ENCODE data around the gene LGMN. TPM values are rescaled to one million over a fixed set of nuclear protein-coding genes. Genes with fewer than 3 reads are reported as not detected.
"Not testable (repeated sequence)": the region's sequence is repeated elsewhere in the genome, so short reads cannot be mapped to it uniquely, and the experiment has no call there.

The LGMN gene
- total RNA-seq, 3 donors from 2014 or later, result 70.8 to 193 (median 122) TPM

GRCh38 chr14:92783813-92784431 is 35.5 kb upstream of the LGMN start:
- no peak overlapping the region for H3K27ac ChIP-seq
- H3K36me3 ChIP-seq, result no peaks in the 10 kb centered on the region
- H3K4me1 ChIP-seq, result no peaks in the 10 kb centered on the region
- TF ChIP-seq, protein P1, sequence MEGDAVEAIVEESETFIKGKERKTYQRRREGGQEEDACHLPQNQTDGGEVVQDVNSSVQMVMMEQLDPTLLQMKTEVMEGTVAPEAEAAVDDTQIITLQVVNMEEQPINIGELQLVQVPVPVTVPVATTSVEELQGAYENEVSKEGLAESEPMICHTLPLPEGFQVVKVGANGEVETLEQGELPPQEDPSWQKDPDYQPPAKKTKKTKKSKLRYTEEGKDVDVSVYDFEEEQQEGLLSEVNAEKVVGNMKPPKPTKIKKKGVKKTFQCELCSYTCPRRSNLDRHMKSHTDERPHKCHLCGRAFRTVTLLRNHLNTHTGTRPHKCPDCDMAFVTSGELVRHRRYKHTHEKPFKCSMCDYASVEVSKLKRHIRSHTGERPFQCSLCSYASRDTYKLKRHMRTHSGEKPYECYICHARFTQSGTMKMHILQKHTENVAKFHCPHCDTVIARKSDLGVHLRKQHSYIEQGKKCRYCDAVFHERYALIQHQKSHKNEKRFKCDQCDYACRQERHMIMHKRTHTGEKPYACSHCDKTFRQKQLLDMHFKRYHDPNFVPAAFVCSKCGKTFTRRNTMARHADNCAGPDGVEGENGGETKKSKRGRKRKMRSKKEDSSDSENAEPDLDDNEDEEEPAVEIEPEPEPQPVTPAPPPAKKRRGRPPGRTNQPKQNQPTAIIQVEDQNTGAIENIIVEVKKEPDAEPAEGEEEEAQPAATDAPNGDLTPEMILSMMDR (IDR thresholded peaks at IDR 0.05), result peak; percentile 31 to 67 (median 50)
- TF ChIP-seq POLR2A (IDR thresholded peaks at IDR 0.05) (no peak), POLR2AphosphoS5 (IDR thresholded peaks at IDR 0.05) (no peak)
- peaks cover 0 to 4% of the 10 kb centered on the region in 2 donors for H3K9me3 ChIP-seq
- DNase-seq (ENCODE audit: low spot score in 2 of 2), result no peak
- H3K27me3 ChIP-seq, result no peaks in the 10 kb centered on the region
- no peak overlapping the region for H3K4me3 ChIP-seq
- intact Hi-C loops (cut with DNase I; ENCODE audit: low total_unique reads), result loop anchor here (10.0 kb wide), 2 partner anchors 99 to 949 kb away; no protein-coding TSS in a partner anchor

DNA sequence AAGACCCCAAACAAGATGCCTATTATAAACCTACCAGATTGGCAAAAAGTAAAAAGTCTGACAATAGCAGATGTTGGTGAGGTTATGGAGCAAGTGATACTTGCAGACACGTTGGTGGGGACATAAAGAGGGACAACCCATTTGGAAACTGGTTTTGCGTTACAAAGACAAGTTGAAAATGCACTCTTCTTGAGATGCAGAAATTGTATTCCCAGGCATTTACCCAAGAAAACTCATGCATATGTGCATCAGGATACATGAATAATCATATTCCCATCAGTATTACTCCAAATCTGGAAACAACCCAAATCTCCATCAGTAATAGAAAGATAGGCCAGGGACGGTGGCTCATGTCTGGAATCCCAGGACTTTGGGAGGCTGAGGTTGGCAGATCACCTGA is 32.9 kb upstream of the LGMN start:
- TF ChIP-seq POLR2A (IDR thresholded peaks at IDR 0.05), result no peak
- TF ChIP-seq POLR2AphosphoS5 (IDR thresholded peaks at IDR 0.05), result no peak
- TF ChIP-seq, protein P1 (IDR thresholded peaks at IDR 0.05), result no peak
- Histone ChIP-seq H3K27ac (no peak overlapping the region), H3K36me3 (no peaks in the 10 kb centered on the region), H3K4me1 (no peaks in the 10 kb centered on the region), H3K27me3 (no peaks in the 10 kb centered on the region), H3K9me3 (no peaks in the 10 kb centered on the region), H3K4me3 (no peak overlapping the region)
- DNase-seq (ENCODE audit: low spot score in 2 of 2), result no peak
- intact Hi-C loops (cut with DNase I; ENCODE audit: low total_unique reads), result loop anchor here (10.0 kb wide), 2 partner anchors 97 to 947 kb away; no protein-coding TSS in a partner anchor

GRCh38 chr14:92780444-92781232 is 32.2 kb upstream of the LGMN start:
- no peak for DNase-seq (ENCODE audit: low spot score in 2 of 2)
- Histone ChIP-seq H3K4me3 (no peak overlapping the region), H3K27ac (no peak overlapping the region), H3K27me3 (no peaks in the 10 kb centered on the region), H3K36me3 (no peaks in the 10 kb centered on the region), H3K4me1 (no peaks in the 10 kb centered on the region), H3K9me3 (no peaks in the 10 kb centered on the region)
- intact Hi-C loops (cut with DNase I; ENCODE audit: low total_unique reads), result loop anchor here (10.0 kb wide), 2 partner anchors 96 to 946 kb away; no protein-coding TSS in a partner anchor
- TF ChIP-seq POLR2A (IDR thresholded peaks at IDR 0.05) (no peak), POLR2AphosphoS5 (IDR thresholded peaks at IDR 0.05) (no peak)
- TF ChIP-seq, protein P1 (IDR thresholded peaks at IDR 0.05), result no peak

DNA sequence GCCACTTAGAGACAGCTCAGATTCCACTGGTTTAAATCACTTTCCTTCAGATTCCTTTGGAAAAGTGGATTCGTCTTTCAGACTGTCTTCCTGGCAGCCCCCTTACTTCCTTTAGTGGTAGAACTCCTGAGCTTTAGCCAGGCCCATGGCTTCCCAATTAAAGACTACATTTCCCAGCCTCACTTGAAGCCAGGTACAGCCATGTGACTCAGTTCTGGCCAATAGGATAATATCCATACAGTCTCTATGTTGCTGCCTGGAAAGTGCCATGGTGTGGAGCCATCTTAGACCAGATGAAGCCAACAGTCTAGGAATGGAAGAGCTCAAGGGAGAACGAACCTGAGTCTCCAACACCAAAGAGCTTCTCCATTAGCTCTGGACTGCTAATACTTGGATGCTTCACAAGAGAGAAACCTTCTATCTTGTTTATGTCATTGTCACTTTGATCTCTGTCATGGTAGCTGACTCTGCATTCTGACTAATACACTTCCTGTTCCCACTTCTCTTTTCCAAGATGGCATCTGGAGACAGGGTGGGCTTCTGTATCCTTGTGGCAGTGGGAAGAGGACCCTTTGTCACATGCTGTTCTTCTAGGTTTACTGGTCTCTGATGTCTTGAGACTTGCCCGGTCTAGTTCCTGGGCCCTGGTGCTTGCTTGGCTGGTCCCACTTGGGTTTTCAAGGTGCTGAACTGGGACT is 30.6 kb upstream of the LGMN start:
- H3K27ac ChIP-seq; H3K9me3 ChIP-seq; DNase-seq (ENCODE audit: low spot score in 2 of 2); intact Hi-C loops (cut with DNase I; ENCODE audit: low total_unique reads); H3K27me3 ChIP-seq; H3K4me3 ChIP-seq; H3K4me1 ChIP-seq; H3K36me3 ChIP-seq: not testable (repeated sequence)

- intact Hi-C loops (cut with DNase I; ENCODE audit: low total_unique reads); H3K27me3 ChIP-seq; H3K4me1 ChIP-seq; H3K9me3 ChIP-seq; DNase-seq (ENCODE audit: low spot score in 2 of 2); H3K4me3 ChIP-seq; H3K27ac ChIP-seq; H3K36me3 ChIP-seq: not testable (repeated sequence)
Observed at GRCh38 chr14:92775292-92775691, 26.9 kb upstream of the LGMN start.

GRCh38 chr14:92774572-92774971 is 26.1 kb upstream of the LGMN start:
- Histone ChIP-seq H3K27me3 (no peaks in the 10 kb centered on the region), H3K4me1 (no peaks in the 10 kb centered on the region), H3K27ac (no peak overlapping the region), H3K9me3 (no peaks in the 10 kb centered on the region), H3K4me3 (no peak overlapping the region), H3K36me3 (no peaks in the 10 kb centered on the region)
- intact Hi-C loops (cut with DNase I; ENCODE audit: low total_unique reads), result no loop called here
- no peak for TF ChIP-seq POLR2AphosphoS5 (IDR thresholded peaks at IDR 0.05)
- no peak for TF ChIP-seq POLR2A (IDR thresholded peaks at IDR 0.05)
- TF ChIP-seq, protein P1 (IDR thresholded peaks at IDR 0.05), result no peak
- no peak for DNase-seq (ENCODE audit: low spot score in 2 of 2)
